Retina (tissue), 1 donor: Measurements from ENCODE around the gene PPP3CA.

Source experiments
- DNase-seq: peaks from one replicate; pipeline ENCODE4 v3.0.0-alpha.2; 2016

The PPP3CA gene

GRCh38 chr4:101347267-101347556 is at the start of gene PPP3CA:
TSS of gene PPP3CA (minus strand) at chr4:101347526.
- peak; percentile 91 for DNase-seq

GRCh38 chr4:101393256-101393655 is 45.9 kb upstream of the PPP3CA start:
- DNase-seq = no peak

- no peak for DNase-seq
Measured at GRCh38 chr4:101370663-101371210, 23.4 kb upstream of the PPP3CA start.

GRCh38 chr4:101367201-101367600 is 19.9 kb upstream of the PPP3CA start:
- DNase-seq = no peak

GRCh38 chr4:101366331-101366730 is 19.0 kb upstream of the PPP3CA start:
- no peak for DNase-seq

GRCh38 chr4:101357751-101358150 is 10.4 kb upstream of the PPP3CA start:
- no peak for DNase-seq

GRCh38 chr4:101356928-101357327 is 9.6 kb upstream of the PPP3CA start:
- DNase-seq = no peak

GRCh38 chr4:101355767-101356702 is 8.7 kb upstream of the PPP3CA start:
- DNase-seq = no peak

- DNase-seq = no peak
Measured at GRCh38 chr4:101355246-101355645, 7.9 kb upstream of the PPP3CA start.

GRCh38 chr4:101349801-101350064 is 2.4 kb upstream of the PPP3CA start:
- DNase-seq = no peak

GRCh38 chr4:101348995-101349800 is 1.9 kb upstream of the PPP3CA start:
- no peak for DNase-seq

- DNase-seq = no peak
Measured at GRCh38 chr4:101348367-101348827, 1.1 kb upstream of the PPP3CA start.

- DNase-seq = peak; percentile 99
Measured at GRCh38 chr4:101347557-101348366, 436 bp upstream of the PPP3CA start.

- DNase-seq = peak; percentile 93
Measured at GRCh38 chr4:101346351-101347266, 717 bp downstream of the PPP3CA start.

GRCh38 chr4:101345596-101346350 is 1.6 kb downstream of the PPP3CA start:
- DNase-seq = peak; percentile 78

- no peak for DNase-seq
Measured at GRCh38 chr4:101345271-101345595, 2.1 kb downstream of the PPP3CA start.

GRCh38 chr4:101339332-101339731 is 8.0 kb downstream of the PPP3CA start:
- DNase-seq = no peak

GRCh38 chr4:101337688-101338087 is 9.6 kb downstream of the PPP3CA start:
- DNase-seq = no peak

- no peak for DNase-seq
Measured at GRCh38 chr4:101334963-101335572, 12.3 kb downstream of the PPP3CA start.

GRCh38 chr4:101332424-101332823 is 14.9 kb downstream of the PPP3CA start:
- no peak for DNase-seq

- DNase-seq = no peak
Measured at GRCh38 chr4:101331017-101331416, 16.3 kb downstream of the PPP3CA start.
